GM19397 (cell line): ENCODE data around the gene CCS.
"Not testable (repeated sequence)": the region's sequence is repeated elsewhere in the genome, so short reads cannot be mapped to it uniquely, and the experiment has no call there.

Experiments used
- ATAC-seq: cut with Tn5 transposase; IDR thresholded peaks from one replicate; pipeline ENCODE4 v1.9.1; 2021; ENCODE audit warnings: mild to moderate bottlenecking, moderate library complexity; ENCODE audit not compliant: unreplicated experiment

Gene CCS

DNA sequence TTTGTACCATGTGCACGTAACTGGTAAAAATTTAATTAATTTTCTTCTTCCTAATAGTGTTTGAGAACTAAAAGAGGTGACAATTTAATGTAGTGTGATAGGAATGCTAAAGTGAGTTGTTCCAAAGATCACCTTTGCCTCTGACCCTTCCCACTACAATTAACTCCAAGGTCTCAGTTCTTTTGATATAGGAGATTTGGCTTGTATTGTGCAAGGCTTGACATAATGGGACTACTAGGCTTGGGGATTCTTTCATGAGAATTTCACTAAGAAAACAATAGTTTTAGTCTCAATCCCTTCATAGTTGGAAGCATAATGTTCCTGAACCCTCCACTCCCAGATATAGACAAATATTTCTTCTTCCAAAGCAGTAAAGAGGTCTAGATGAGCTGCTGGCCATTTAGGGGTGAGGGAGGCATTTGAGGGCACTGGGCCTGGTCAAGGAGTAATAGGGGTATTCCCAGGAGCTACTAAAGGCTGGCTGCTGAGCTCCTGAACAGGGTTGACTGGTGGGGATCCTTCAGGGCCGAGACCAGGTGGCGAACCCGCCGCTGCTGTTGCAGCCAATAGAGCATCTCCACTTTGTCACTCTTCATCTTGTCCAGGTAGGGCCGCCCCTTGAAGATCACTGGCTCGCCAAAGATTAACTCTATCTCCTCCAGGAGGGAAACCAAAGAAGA is 2.8 kb upstream of the CCS start:
- ATAC-seq = no peak

DNA sequence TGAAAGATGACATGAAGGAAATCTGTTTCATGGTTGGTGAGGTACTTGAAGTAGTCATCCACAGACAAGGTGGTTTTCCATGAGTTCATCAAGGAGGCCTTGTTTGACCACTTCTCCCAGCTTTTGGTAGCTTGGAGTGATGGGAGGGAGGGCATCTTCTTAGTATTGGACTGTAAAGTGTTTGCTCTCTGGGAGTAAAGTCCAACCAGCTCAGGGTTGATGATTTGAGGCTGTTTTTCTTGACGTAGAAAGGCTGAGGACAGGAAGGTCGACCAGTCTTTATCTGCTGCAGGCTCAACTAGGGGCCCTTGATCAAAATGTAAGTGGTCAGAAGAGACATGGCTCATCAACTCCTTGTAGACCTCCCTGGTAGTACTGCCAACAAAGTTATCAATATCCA is 1.8 kb upstream of the CCS start:
- ATAC-seq = no peak

GRCh38 chr11:66593303-66593635 is 284 bp downstream of the CCS start:
- ATAC-seq = no peak

DNA sequence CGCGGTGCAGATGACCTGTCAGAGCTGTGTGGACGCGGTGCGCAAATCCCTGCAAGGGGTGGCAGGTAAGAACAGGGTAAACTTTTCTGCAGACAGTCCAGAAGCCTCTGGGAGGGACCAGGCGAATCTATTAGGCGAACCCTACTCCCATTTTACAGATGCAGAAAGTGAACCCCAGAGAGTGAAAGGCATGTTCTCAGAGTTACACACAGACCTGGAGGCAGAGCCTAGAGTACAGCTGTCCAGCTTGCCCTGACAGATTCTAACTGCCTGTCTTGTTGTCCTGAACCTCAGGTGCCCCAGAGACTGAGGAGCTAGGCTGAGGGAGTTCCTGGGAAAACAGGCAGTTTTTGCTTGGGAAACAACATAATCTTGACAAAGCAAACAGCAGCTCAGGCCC is 665 bp downstream of the CCS start:
- no peak for ATAC-seq

DNA sequence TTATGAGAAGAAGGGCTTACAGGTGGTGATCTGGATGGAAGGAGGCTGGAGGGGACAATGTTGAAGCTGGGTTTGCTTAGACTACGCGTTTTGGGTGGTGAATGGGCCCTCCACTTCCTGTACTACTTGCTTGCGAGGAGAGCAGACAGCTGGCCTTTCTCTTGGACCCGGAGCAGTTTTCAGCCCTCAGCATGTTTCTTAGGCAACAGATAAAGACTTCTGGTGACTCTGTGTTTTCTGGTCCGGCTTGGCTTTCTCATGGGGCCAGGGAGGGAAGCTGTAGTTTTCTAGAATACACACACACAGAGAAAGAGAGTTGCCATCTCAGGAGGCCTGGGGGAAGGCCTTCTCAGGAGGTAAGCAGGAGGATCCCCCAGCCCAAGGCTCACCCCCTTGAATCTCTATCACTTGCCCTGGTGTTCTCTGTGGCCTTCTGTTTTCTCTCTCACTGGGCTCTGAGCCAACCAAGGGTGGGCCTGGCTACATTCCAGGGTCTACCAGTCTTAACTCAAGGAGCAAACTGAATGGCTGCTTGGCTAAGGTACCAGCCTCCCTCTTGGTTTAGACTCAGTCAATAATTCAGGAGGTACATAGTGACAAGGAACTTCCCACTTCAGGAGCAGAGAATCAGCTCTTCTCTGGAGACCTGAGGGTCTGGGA is 2.4 kb downstream of the CCS start:
- no peak for ATAC-seq

GRCh38 chr11:66598993-66599392 is 6.0 kb downstream of the CCS start:
- no peak for ATAC-seq

- ATAC-seq = no peak
Measured at GRCh38 chr11:66600219-66600618, 7.2 kb downstream of the CCS start.

- ATAC-seq = no peak
Measured at GRCh38 chr11:66600631-66601233, 7.7 kb downstream of the CCS start.

DNA sequence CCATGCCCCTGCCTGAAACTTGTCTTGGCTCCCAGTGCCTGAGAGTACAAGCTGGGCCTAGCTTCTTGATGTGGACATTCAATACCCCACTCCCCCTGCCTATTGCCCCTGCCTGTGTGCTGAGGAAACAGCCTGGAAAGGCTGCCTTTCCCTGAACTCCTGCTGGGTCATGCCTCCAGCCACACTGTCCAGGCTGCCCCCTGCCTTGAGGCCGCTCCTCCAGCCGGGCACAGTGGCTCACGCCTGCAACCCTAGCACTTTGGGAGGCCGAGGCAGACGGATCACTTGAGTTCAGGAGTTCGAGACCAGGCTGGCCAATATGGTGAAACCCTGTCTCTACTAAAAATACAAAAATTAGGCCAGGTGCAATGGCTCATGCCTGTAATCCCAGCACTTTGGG is 10.1 kb downstream of the CCS start:
- no peak for ATAC-seq

DNA sequence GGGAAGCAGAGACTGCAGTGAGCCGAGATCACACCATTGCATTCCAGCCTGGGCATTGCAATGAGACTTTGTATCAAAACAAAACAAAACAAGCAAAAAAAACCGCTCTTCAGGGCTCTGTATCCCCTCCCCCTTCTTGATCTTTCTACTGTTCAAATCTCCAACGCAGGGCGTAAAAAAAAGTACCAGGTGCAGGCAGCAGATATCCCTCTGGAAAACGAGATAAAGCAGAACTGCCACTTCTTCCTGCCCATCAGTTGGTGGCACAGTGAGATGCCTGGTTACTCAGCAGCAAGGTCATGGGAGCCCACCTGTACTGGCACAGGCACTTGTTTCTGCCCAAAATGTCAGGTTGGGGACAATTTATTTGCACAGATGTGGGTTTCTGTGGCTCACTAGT is 11.2 kb downstream of the CCS start:
- ATAC-seq = no peak

DNA sequence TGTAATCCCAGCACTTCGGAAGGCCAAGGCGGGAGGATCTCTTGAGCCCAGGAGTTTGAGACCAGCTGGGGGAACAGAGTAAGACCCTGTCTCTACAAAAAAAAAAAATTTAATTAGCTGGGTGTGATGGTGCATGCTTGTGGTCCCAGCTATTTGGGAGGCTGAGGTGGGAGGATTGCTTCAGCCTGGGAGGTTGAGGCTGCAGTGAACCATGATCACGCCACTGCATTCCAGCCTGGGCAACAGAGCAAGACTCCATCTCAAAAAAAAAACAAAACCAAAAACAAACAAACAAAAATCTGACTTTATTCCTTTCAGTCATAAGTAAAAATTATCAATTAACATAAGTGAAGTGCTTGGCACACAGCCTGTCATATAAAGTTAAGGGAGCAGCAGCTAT is 13.6 kb downstream of the CCS start:
- ATAC-seq = not testable (repeated sequence)

DNA sequence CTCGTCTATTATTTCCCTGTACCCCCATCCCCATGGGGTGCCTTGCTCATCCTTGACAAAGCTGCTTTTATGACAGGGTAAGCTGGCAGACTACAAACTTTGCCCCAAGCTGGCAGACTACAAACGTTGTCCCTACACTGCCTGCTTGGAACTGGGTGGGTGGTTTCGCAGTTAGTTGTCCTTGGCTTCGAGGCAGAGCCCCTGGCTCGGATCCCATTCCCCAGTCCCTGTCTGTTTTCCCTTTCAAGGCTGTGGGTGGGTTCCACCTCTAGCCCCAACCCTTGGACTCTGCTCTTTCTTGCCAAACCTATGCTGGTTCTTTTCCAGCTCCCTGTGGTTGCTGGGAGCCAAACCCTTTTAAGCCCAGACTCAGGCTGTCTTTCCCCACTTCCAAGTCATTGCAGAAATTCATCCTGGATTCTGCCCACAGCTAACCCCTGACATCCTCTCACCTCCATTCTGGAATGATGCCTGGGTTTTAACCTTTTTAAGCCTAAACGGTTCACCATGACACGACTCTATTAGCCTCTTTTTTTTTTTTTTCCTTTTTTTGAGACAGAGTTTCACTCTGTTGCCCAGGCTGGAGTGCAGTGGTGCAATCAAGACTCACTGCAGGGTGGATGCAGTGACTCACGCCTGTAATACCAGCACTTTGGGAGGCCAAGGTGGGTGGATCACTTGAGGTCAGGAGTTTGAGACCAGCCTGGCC is 14.3 kb downstream of the CCS start:
- no peak for ATAC-seq

DNA sequence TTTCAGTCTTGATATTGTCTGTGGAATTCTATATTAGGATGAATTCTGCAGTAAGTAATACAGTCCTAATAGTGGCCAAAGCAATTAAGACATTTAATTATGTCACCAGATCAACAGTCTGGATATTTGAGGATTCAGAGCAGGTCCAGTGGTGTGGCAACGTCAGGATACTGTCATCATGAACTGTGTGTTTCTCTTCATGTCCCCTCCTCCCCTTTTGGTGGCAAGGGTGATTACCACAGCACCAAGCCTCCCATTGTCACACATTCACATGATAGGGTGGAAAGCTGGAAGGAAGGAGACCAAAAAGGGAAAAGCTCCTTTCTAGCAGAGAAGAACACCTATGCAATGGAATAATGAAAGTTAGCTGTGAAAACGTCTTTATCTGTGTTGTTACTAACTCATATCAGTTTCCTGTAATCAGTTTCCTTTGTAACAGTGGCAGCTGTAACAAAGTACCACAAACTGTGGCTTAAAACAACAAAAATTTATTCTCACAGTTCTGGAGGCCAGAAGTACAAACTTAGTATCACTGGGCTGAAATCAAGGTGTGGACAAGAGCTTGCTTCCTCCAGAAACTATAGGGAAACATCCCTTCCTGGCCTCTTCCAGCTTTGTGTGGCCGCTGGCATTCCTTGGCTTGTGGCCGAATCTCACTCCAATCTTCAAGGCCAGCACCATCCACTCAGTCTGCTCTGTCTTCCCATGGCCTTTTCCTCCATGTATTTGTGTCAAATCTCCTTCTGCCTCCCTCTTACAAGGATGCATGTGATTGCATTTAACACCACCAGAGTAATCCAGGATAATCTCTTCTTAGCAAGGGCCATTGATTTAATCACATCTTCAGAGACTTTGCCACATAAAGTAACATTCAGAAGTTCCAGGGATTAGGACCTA is 17.0 kb downstream of the CCS start:
- ATAC-seq = no peak

DNA sequence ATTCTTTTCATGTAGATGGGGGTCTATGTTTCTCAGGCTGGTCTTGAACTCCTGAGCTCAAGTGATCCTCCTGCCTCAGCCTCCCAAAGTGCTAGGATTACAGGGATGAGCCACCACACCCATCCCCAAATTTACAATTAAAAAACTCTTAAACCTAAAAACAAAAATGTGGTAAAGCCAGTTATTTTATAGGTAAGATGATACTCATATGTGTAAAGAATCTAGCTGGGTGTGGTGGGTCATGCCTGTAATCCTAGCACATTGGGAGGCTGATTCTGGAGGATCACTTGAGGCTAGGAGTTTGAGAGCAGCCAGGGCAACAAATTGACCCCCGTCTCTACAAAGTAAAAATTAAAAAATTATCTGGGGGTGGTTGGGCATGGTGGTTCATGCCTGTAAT is 19.5 kb downstream of the CCS start:
- no peak for ATAC-seq

GRCh38 chr11:66614073-66614472 is 21.1 kb downstream of the CCS start:
- no peak for ATAC-seq

- ATAC-seq = peak; percentile 91
Measured at GRCh38 chr11:66616379-66617154, 23.6 kb downstream of the CCS start, which contains the start of gene RBM14. RBM14 (plus strand) TSS chr11:66616630; CDS start chr11:66616721, 91 bp downstream.

DNA sequence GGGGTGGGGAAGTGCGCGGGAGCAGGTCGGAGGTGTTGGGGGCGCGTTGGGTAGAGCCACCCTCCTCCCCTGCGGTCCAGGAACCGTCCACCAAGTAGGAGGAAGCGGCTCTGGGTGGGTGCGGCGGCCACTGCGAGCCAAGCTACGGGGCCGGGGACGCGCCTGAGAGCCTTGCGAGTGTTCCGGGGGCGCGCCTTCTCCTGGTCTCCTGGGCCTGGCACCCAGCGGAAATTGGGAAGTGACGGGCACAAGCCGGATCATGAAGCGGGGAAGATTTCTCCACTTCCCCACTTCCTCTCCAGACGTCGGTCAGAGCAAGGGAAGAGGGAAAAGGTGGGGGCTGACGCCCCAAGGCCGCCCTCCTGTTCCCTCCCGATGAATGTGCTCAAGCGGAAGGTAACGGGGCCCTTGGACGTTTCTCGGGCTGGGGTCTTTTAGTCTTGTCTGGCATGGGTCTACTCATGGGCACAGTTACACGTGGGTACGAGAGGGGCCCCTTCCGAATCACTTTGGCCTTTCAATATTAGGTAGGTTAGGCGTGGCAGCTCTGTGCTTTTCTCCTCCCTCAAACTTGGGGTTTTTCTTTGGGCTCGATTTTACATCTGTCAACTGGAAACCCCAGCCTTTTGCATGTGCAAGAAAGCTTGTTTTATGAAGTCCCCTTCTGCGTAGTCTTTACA is 24.3 kb downstream of the CCS start:
- ATAC-seq = no peak

DNA sequence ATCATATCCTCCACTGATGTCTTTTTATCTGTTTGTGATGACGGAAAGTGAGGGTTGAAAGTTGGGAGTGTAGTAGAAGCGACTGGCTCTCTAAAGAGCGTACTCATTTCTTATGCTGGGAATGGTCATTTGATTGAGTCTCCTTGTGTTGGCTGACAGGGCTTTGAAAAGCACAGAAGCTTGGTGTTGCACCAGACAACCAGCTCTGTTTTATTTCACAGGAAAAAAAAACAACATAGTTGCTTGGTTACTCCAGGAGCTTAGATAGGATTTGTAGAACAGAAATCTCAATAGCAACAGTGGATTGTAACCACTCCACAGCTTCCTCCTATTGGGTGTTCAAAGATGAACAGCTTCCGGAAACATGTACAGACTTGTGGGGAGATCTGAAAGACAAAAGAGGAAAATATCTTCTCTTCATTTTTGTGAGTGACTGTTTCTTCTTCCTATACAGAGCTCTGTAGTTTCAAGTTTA is 26.1 kb downstream of the CCS start:
- no peak for ATAC-seq

- ATAC-seq = no peak
Measured at GRCh38 chr11:66624450-66624849, 31.5 kb downstream of the CCS start.
